ENCODE results near the gene CNOT11.

DNA sequence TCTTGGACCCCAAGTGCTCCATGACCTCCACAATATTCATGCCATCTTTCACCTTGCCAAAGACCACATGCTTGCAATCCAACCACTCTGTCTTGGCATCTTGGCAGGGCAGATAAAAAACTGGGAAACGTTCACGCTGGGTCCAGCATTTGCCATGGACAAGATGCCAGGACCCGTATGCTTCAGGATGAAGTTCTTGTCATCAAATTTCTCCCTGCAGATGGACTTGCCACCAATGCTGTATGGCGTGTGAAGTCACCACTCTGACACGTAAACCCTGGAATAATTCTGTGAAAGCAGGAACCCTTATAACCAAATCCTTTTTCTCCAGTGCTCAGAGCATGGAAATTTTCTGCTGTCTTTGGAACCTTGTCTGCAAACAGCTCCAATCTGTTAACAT, 21.5 kb downstream of the CNOT11 start:
- no peak for TF ChIP-seq ZFX (IDR thresholded peaks at IDR 0.05; ENCODE audit: borderline replicate concordance)
- TF ChIP-seq, protein P1, sequence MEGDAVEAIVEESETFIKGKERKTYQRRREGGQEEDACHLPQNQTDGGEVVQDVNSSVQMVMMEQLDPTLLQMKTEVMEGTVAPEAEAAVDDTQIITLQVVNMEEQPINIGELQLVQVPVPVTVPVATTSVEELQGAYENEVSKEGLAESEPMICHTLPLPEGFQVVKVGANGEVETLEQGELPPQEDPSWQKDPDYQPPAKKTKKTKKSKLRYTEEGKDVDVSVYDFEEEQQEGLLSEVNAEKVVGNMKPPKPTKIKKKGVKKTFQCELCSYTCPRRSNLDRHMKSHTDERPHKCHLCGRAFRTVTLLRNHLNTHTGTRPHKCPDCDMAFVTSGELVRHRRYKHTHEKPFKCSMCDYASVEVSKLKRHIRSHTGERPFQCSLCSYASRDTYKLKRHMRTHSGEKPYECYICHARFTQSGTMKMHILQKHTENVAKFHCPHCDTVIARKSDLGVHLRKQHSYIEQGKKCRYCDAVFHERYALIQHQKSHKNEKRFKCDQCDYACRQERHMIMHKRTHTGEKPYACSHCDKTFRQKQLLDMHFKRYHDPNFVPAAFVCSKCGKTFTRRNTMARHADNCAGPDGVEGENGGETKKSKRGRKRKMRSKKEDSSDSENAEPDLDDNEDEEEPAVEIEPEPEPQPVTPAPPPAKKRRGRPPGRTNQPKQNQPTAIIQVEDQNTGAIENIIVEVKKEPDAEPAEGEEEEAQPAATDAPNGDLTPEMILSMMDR (IDR thresholded peaks at IDR 0.05), result no peak

Data from 22Rv1 (cell line).